ENCODE results near the gene NSD1. TPM values are rescaled to one million over a fixed set of nuclear protein-coding genes. Genes with fewer than 3 reads are reported as not detected.

The NSD1 gene
- total and polyA plus RNA-seq, 2 of the 4 experiments (the other 2 are of a cell fraction) = 7.7 to 31.0 TPM

DNA sequence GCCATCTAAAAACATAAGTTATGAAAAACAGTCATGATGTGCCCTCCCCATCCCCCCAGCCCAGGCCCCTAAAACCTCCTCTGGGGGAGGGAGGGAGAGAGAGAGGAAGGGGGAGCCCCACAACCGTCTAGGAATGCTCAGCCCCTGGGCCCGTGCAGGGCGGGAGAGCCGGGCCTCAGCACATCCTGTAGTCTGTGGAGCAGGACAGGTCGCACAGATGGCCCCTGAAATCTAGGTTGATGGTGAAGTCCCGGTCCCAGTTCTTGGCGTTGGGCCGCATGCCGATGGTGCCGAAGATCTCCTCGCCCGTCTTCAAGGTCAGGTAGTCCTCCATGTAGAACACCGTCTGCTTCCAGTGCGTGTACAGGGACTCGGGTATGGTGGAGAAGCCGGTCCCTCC is 131.8 kb downstream of the NSD1 start:
- H2BK15ac ChIP-seq (ENCODE audit: low read depth, low read length) = no peak overlapping the region
- no peak overlapping the region for H3K4ac ChIP-seq (ENCODE audit: low read depth, low read length)
- TF ChIP-seq RAD21 (IDR thresholded peaks at IDR 0.05; ENCODE audit: low read length) (no peak), FOS (IDR thresholded peaks at IDR 0.05; ENCODE audit: low read depth, low read length) (no peak), RFX5 (IDR thresholded peaks at IDR 0.05; ENCODE audit: low read depth, low read length) (no peak), BHLHE40 (IDR thresholded peaks at IDR 0.05; ENCODE audit: low read depth, low read length) (no peak), POLR2A (IDR thresholded peaks at IDR 0.05; ENCODE audit: low read depth, low read length) (no peak), MXI1 (IDR thresholded peaks at IDR 0.05; ENCODE audit: borderline replicate concordance, low read depth, low read length) (no peak)
- DNase-seq (no peak), ATAC-seq (ENCODE audit: low read depth) (no peak)
- H4K91ac ChIP-seq (ENCODE audit: insufficient read depth, low read depth, low read length) = no peak overlapping the region
- peaks cover 4 to 20% of the 10 kb centered on the region in 2 experiments; a peak in 3 of 4 replicates for H3K79me1 ChIP-seq (ENCODE audit: low read depth in 1 of 2, low read length in 2 of 2)
- intact Hi-C loops (cut with micrococcal nuclease) = no loop called here
- no peak overlapping the region for H3K4me2 ChIP-seq (ENCODE audit: low read depth, low read length)
- no TSS peak for BruUV-seq (replicated peaks)
- H2BK5ac ChIP-seq (ENCODE audit: low read depth, low read length, poor library complexity, severe bottlenecking) = no peak overlapping the region
- WGBS, 2 experiments (ENCODE audit: extremely low coverage in 2 of 2, insufficient read length in 1 of 2) = 99% methylated on average over 10 of the region's 16 CpGs; no CpG with 5 or more reads in 1 of the 2 experiments
- no peak overlapping the region for H3K18ac ChIP-seq (ENCODE audit: low read depth, low read length)
- H3K9me1 ChIP-seq (ENCODE audit: insufficient read depth, low read length) = peaks cover 11% of the 10 kb centered on the region
- H3K27me3 ChIP-seq (ENCODE audit: control insufficient read depth, insufficient read depth, low read length) = no peaks in the 10 kb centered on the region
- no peak overlapping the region for H2AFZ ChIP-seq (replicated peaks; ENCODE audit: low read length, poor library complexity)
- ChIA-PET CTCF (no interaction called here), POLR2A (ENCODE audit: unreplicated experiment) (no interaction called here)
- no peaks in the 10 kb centered on the region; the same call in 1 of the 2 replicates for H4K20me1 ChIP-seq (ENCODE audit: insufficient read depth, low read length)
- H3K9ac ChIP-seq (ENCODE audit: low read depth, low read length) = no peak overlapping the region
- no peak overlapping the region for H3K4me3 ChIP-seq (ENCODE audit: insufficient read depth, low read depth, low read length)
- H3K27ac ChIP-seq (ENCODE audit: insufficient read depth, low read length) = no peak overlapping the region
- no peak overlapping the region for H2AK5ac ChIP-seq (ENCODE audit: low read depth, low read length)
- H2AK9ac ChIP-seq (replicated peaks; ENCODE audit: low read depth, low read length, poor library complexity) = no peak overlapping the region
- in situ Hi-C loops (cut with MboI; ENCODE audit: low sequenced_read_pairs) = no loop called here
- H3K4me1 ChIP-seq (ENCODE audit: control insufficient read depth, insufficient read depth, low read length) = no peaks in the 10 kb centered on the region
- dilution Hi-C loops (cut with HindIII; ENCODE audit: low sequenced_read_pairs, unreplicated experiment) = no loop called here
- H3K14ac ChIP-seq (replicated peaks; ENCODE audit: low read depth, low read length) = no peak overlapping the region
- no peak overlapping the region for H3K56ac ChIP-seq (ENCODE audit: extremely low read depth, insufficient read depth, low read length)
- H3K9me3 ChIP-seq (ENCODE audit: control insufficient read depth, insufficient read depth, low read length) = no peaks in the 10 kb centered on the region
- H2BK120ac ChIP-seq (ENCODE audit: low read depth, low read length) = no peak overlapping the region
- no peak overlapping the region for H4K8ac ChIP-seq (ENCODE audit: low read depth in 2 of 2, low read length in 2 of 2)
- no peak overlapping the region for H3K23ac ChIP-seq (ENCODE audit: low read depth, low read length)
- H4K5ac ChIP-seq (ENCODE audit: low read depth, low read length) = no peak overlapping the region
- no peak overlapping the region for H2BK20ac ChIP-seq (ENCODE audit: low read depth, low read length)
- H3K36me3 ChIP-seq (ENCODE audit: control insufficient read depth, insufficient read depth, low read length) = peaks cover 33% of the 10 kb centered on the region

Measured in IMR-90 (cell line).